Right lung (tissue), 5 donors: ENCODE data around the gene SLC13A3. TPM values are rescaled to one million over a fixed set of nuclear protein-coding genes. Genes with fewer than 3 reads are reported as not detected.
"Not testable (repeated sequence)": the region's sequence is repeated elsewhere in the genome, so short reads cannot be mapped to it uniquely, and the experiment has no call there.

Source experiments
- DNase-seq, 2 donors: peaks; one replicate each; pipeline ENCODE4 v3.0.0-alpha.2; 2013
- polyA plus RNA-seq, 5 donors: library from polyadenylated mRNA; unstranded; fragments of 120-200 nt; gene quantifications; one replicate each; pipeline versions ENCODE4 v1.2.1 to v1.2.3, GENCODE V29; 2013; ENCODE audit warnings: inconsistent platforms in 1 of 5, low replicate concordance in 1 of 5; ENCODE audit not compliant: insufficient read length in 5 of 5, insufficient read depth in 1 of 5

SLC13A3 gene
- polyA plus RNA-seq, 5 donors: 6.2 to 11.2 (median 7.8) TPM

GRCh38 chr20:46682063-46682821, 31.0 kb upstream of the SLC13A3 start:
- DNase-seq: no peak

GRCh38 chr20:46681032-46681854, 30.0 kb upstream of the SLC13A3 start:
- peak in 1 of 2 donors; percentile 60 for DNase-seq

GRCh38 chr20:46680684-46681031, 29.4 kb upstream of the SLC13A3 start:
- DNase-seq: no peak

GRCh38 chr20:46678516-46678915, 27.3 kb upstream of the SLC13A3 start:
- no peak for DNase-seq

- DNase-seq: no peak
These were observed 26.3 kb upstream of the SLC13A3 start for GRCh38 chr20:46677608-46678007.

- DNase-seq: not testable (repeated sequence)
These were observed 25.5 kb upstream of the SLC13A3 start for GRCh38 chr20:46676649-46677316.

- DNase-seq: no peak
These were observed 23.2 kb upstream of the SLC13A3 start for GRCh38 chr20:46674253-46675083.

GRCh38 chr20:46673394-46674252, 22.4 kb upstream of the SLC13A3 start:
- DNase-seq: no peak

- no peak for DNase-seq
These were observed 21.4 kb upstream of the SLC13A3 start for GRCh38 chr20:46672543-46673148.

GRCh38 chr20:46671866-46672542, 20.7 kb upstream of the SLC13A3 start:
- no peak for DNase-seq

GRCh38 chr20:46670585-46671584, 19.6 kb upstream of the SLC13A3 start:
- no peak for DNase-seq

- DNase-seq: no peak
These were observed 18.9 kb upstream of the SLC13A3 start for GRCh38 chr20:46670228-46670584.

- no peak for DNase-seq
These were observed 15.7 kb upstream of the SLC13A3 start for GRCh38 chr20:46666818-46667515.

- no peak for DNase-seq
These were observed 15.0 kb upstream of the SLC13A3 start for GRCh38 chr20:46666306-46666705.

- DNase-seq: no peak
These were observed 14.3 kb upstream of the SLC13A3 start for GRCh38 chr20:46665602-46666001.

- no peak for DNase-seq
These were observed 12.3 kb upstream of the SLC13A3 start for GRCh38 chr20:46663531-46663930.

GRCh38 chr20:46661659-46662058, 10.4 kb upstream of the SLC13A3 start:
- DNase-seq: no peak

GRCh38 chr20:46660487-46660886, 9.2 kb upstream of the SLC13A3 start:
- no peak for DNase-seq
